Calu3 (cell line): ENCODE results near the gene GADL1. TPM values are rescaled to one million over a fixed set of nuclear protein-coding genes. Genes with fewer than 3 reads are reported as not detected.

Source experiments
- BruUV-seq: library from RNA; stranded (reverse); fragments of 400-500 nt; replicated peaks from 2 replicates; lab custom pipeline; 2021; lab: Mats Ljungman, UMichigan
- CTCF ChIA-PET: fragments of 300-600 bp; sonication (Branson Sonifier 250); formaldehyde crosslinking; loops from one replicate; lab custom pipeline; 2022; ENCODE audit warnings: antibody characterized with exemption; lab: Charles Lee
- DNase-seq: peaks from one replicate; pipeline ENCODE4 v3.0.0; 2022
- H3K27ac Mint-ChIP-seq: one replicate; pipeline ENCODE4 v1.8.0; 2022; ENCODE audit warnings: mixed read lengths; ENCODE audit not compliant: unreplicated experiment
- H3K27me3 Mint-ChIP-seq: one replicate; pipeline ENCODE4 v1.8.0; 2022; ENCODE audit warnings: mixed read lengths; ENCODE audit not compliant: unreplicated experiment
- H3K36me3 Mint-ChIP-seq: one replicate; pipeline ENCODE4 v1.8.0; 2022; ENCODE audit warnings: mild to moderate bottlenecking, moderate library complexity, mixed read lengths; ENCODE audit not compliant: insufficient read depth, unreplicated experiment
- H3K4me1 Mint-ChIP-seq: one replicate; pipeline ENCODE4 v1.8.0; 2022; ENCODE audit warnings: mild to moderate bottlenecking, low read depth, mixed read lengths; ENCODE audit not compliant: unreplicated experiment
- H3K4me3 Mint-ChIP-seq: one replicate; pipeline ENCODE4 v1.8.0; 2022; ENCODE audit warnings: mild to moderate bottlenecking, low read depth, moderate library complexity, mixed read lengths; ENCODE audit not compliant: unreplicated experiment
- H3K9me3 Mint-ChIP-seq: one replicate; pipeline ENCODE4 v1.8.0; 2022; ENCODE audit warnings: low read depth, mixed read lengths; ENCODE audit not compliant: unreplicated experiment
- CTCF ChIP-seq: fragments of 200-600 bp; IDR thresholded peaks from one replicate; pipeline ENCODE4 v1.8.0; 2022; ENCODE audit warnings: antibody characterized with exemption; ENCODE audit not compliant: unreplicated experiment
- intact Hi-C: fragments of 100-400 bp; cut with micrococcal nuclease; formaldehyde crosslinking; loops from one replicate; pipeline ENCODE4 v1.10.0; 2022; ENCODE audit not compliant: unreplicated experiment
- total RNA-seq: library from RNA; stranded (reverse); gene quantifications from 2 replicates; pipeline ENCODE4 v1.2.3, GENCODE V29; 2022

GADL1 gene
- total RNA-seq, 1 experiment from 2014 or later: not detected

GRCh38 chr3:30862004-30862403 lies 32.5 kb downstream of the GADL1 start:
- BruUV-seq: no TSS peak
- Mint-ChIP-seq H3K36me3 (no peaks in the 10 kb centered on the region), H3K27me3 (peaks cover 49% of the 10 kb centered on the region), H3K9me3 (no peaks in the 10 kb centered on the region), H3K4me3 (no peak overlapping the region), H3K27ac (no peak overlapping the region), H3K4me1 (no peaks in the 10 kb centered on the region)
- CTCF ChIA-PET: interaction anchor here (1.1 kb wide), 1 partner anchor 9 kb away, joined by 3 read pairs; no protein-coding TSS in a partner anchor
- intact Hi-C loops: no loop called here
- no peak for TF ChIP-seq CTCF
- DNase-seq: no peak

GRCh38 chr3:30858894-30859389 lies 35.5 kb downstream of the GADL1 start:
- TF ChIP-seq CTCF: no peak
- Mint-ChIP-seq H3K4me1 (no peaks in the 10 kb centered on the region), H3K4me3 (no peak overlapping the region), H3K27ac (no peak overlapping the region), H3K9me3 (no peaks in the 10 kb centered on the region), H3K27me3 (peaks cover 29% of the 10 kb centered on the region), H3K36me3 (no peaks in the 10 kb centered on the region)
- DNase-seq: no peak
- no TSS peak for BruUV-seq
- intact Hi-C loops: no loop called here
- CTCF ChIA-PET: no interaction called here

GRCh38 chr3:30855400-30856292 lies 38.8 kb downstream of the GADL1 start:
- no TSS peak for BruUV-seq
- CTCF ChIA-PET: interaction anchor here (0.6 kb wide), 1 partner anchor 271 kb away, joined by 3 read pairs; no protein-coding TSS in a partner anchor
- Mint-ChIP-seq H3K9me3 (no peaks in the 10 kb centered on the region), H3K4me3 (no peak overlapping the region), H3K4me1 (no peaks in the 10 kb centered on the region), H3K27ac (no peak overlapping the region), H3K27me3 (no peaks in the 10 kb centered on the region), H3K36me3 (no peaks in the 10 kb centered on the region)
- no peak for TF ChIP-seq CTCF
- DNase-seq: no peak
- intact Hi-C loops: no loop called here

GRCh38 chr3:30852833-30853232 lies 41.6 kb downstream of the GADL1 start:
- no peak overlapping the region for H3K27ac Mint-ChIP-seq
- no peak for TF ChIP-seq CTCF
- DNase-seq: no peak
- intact Hi-C loops: no loop called here
- H3K4me3 Mint-ChIP-seq: no peak overlapping the region
- no peaks in the 10 kb centered on the region for H3K27me3 Mint-ChIP-seq
- no peaks in the 10 kb centered on the region for H3K36me3 Mint-ChIP-seq
- no TSS peak for BruUV-seq
- CTCF ChIA-PET: interaction anchor here (1.1 kb wide), 1 partner anchor 10 kb away, joined by 3 read pairs; no protein-coding TSS in a partner anchor
- H3K4me1 Mint-ChIP-seq: no peaks in the 10 kb centered on the region
- no peaks in the 10 kb centered on the region for H3K9me3 Mint-ChIP-seq
